ENCODE data around the gene RAB43. TPM values are rescaled to one million over a fixed set of nuclear protein-coding genes. Genes with fewer than 3 reads are reported as not detected.

RAB43 gene
- total RNA-seq, 1 donor from 2014 or later: 8.6 TPM

DNA sequence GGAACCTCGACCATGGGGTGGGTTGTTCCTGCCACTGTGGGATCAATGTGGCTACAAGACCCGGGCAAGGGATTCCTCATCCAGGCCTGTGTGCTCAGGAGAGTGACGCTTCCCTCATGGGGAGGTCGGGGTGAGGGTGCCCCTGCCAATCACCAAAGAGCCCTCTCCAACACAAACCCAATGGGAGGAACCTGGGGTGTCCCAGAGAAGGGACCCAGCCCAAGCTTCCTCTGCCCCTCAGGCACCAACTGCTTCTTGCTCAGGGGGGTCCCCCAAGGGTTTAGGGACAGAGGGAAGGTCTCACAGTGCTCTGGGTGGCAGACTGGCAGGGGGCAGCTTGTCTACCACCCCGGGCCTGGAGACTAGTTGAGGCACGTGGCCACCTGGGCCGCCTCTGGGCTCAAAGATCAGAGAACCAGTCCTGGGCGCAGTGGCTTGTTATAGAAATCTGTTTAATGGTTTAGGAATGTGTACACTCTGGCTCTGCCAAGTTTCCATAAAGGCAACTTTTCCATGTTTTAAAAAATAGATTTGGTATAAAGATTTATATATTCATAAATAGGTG, 34.4 kb downstream of the RAB43 start:
- Histone ChIP-seq H3K4me3 (no peak overlapping the region), H3K9me3 (no peaks in the 10 kb centered on the region), H3K4me1 (peaks cover 12% of the 10 kb centered on the region), H3K27me3 (no peaks in the 10 kb centered on the region), H3K27ac (peak overlapping the region; percentile 89), H3K36me3 (peaks cover 0 to 2% of the 10 kb centered on the region in 2 donors)
- no peak for DNase-seq (ENCODE audit: extremely low spot score in 2 of 2)
- intact Hi-C loops (cut with DNase I): no loop called here
- peak; percentile 49 to 70 for TF ChIP-seq POLR2AphosphoS5 (IDR thresholded peaks at IDR 0.05; ENCODE audit: insufficient read depth in 1 of 2, low read depth in 1 of 2)
- TF ChIP-seq, protein P1, sequence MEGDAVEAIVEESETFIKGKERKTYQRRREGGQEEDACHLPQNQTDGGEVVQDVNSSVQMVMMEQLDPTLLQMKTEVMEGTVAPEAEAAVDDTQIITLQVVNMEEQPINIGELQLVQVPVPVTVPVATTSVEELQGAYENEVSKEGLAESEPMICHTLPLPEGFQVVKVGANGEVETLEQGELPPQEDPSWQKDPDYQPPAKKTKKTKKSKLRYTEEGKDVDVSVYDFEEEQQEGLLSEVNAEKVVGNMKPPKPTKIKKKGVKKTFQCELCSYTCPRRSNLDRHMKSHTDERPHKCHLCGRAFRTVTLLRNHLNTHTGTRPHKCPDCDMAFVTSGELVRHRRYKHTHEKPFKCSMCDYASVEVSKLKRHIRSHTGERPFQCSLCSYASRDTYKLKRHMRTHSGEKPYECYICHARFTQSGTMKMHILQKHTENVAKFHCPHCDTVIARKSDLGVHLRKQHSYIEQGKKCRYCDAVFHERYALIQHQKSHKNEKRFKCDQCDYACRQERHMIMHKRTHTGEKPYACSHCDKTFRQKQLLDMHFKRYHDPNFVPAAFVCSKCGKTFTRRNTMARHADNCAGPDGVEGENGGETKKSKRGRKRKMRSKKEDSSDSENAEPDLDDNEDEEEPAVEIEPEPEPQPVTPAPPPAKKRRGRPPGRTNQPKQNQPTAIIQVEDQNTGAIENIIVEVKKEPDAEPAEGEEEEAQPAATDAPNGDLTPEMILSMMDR (IDR thresholded peaks at IDR 0.05): no peak

DNA sequence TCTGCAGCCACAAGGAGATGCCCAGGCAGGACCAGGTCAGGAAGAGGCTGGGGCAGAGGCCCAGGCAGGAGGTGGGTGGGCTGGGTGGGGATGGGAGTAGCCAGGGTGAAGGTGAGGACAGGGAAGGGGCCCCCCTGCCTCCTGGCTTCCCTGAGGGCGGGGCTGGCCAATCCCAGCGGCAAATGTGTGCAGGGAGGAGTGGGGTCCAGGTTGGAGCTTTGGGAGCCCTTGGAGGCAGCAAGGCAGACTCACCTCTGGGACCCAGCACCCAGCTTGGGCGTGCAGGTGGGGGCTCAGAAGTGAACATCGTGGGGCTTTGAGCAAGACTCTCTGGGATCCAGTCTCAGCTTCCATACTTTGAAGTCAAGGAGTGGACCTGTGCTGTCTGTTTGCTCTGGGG, 35.8 kb downstream of the RAB43 start:
- no peak overlapping the region for H3K4me3 ChIP-seq
- TF ChIP-seq POLR2AphosphoS5 (IDR thresholded peaks at IDR 0.05; ENCODE audit: insufficient read depth in 1 of 2, low read depth in 1 of 2) (no peak), POLR2A (IDR thresholded peaks at IDR 0.05) (no peak)
- TF ChIP-seq, protein P1 (IDR thresholded peaks at IDR 0.05): no peak
- H3K27me3 ChIP-seq: no peaks in the 10 kb centered on the region
- intact Hi-C loops (cut with DNase I): no loop called here
- no peak overlapping the region for H3K27ac ChIP-seq
- H3K36me3 ChIP-seq: no peaks in the 10 kb centered on the region
- no peaks in the 10 kb centered on the region for H3K9me3 ChIP-seq
- H3K4me1 ChIP-seq: peaks cover 12% of the 10 kb centered on the region
- DNase-seq (ENCODE audit: extremely low spot score in 2 of 2): no peak

DNA sequence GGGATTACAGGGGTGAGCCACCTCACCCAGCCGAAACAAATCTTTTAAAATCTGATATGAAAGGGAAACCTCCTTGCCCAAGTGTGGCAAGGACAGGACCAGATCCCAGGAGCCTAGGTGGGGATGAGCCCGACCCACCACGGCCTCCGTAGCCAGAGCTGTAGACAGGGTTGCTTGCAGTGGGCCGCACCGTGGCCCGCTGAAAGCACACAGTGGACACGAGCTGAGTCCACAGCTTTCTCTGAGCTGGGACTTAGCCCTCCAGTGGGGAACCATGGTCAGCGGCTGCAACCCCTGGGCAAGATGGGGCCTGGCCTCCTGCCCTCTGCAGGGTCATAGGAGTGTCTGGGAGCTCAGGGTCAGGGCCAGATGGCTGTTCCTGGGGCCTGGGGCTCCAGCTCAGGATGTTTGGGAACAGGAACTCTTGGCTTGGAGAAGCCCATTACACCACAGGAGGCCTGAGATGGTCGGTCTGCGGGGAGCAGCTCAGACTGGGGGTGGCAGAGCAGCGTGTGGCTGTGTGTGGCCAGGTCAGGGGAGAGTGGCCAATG, 36.4 kb downstream of the RAB43 start:
- no peak for TF ChIP-seq POLR2AphosphoS5 (IDR thresholded peaks at IDR 0.05; ENCODE audit: insufficient read depth in 1 of 2, low read depth in 1 of 2)
- TF ChIP-seq, protein P1 (IDR thresholded peaks at IDR 0.05): no peak
- TF ChIP-seq POLR2A (IDR thresholded peaks at IDR 0.05): no peak
- intact Hi-C loops (cut with DNase I): no loop called here
- no peaks in the 10 kb centered on the region for H3K9me3 ChIP-seq
- peaks cover 12% of the 10 kb centered on the region for H3K4me1 ChIP-seq
- no peak for DNase-seq (ENCODE audit: extremely low spot score in 2 of 2)
- H3K27me3 ChIP-seq: no peaks in the 10 kb centered on the region
- no peak overlapping the region for H3K27ac ChIP-seq
- H3K36me3 ChIP-seq: no peaks in the 10 kb centered on the region
- no peak overlapping the region for H3K4me3 ChIP-seq

DNA sequence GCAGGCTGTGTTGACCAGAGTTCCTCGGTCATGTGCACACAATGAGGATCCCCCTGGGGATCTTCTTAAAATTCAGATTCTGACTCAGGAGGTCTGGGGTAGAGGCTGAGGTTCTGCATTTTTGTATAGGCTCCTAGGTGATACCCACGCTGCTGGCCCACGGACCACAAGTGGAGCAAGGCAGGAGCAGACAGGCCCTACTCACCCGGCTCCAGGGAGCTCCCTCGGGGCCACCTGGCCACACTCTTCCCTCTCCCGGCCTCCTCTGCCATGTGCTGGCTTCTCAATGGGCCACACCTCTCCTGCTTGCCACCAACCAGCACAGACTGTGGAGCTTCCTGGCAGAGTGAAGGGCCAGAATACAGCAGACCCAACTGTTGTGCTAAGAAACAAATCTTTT, 37.1 kb downstream of the RAB43 start:
- Histone ChIP-seq H3K4me3 (no peak overlapping the region), H3K9me3 (no peaks in the 10 kb centered on the region), H3K27me3 (no peaks in the 10 kb centered on the region), H3K4me1 (peaks cover 12% of the 10 kb centered on the region), H3K36me3 (no peaks in the 10 kb centered on the region), H3K27ac (no peak overlapping the region)
- TF ChIP-seq POLR2AphosphoS5 (IDR thresholded peaks at IDR 0.05; ENCODE audit: insufficient read depth in 1 of 2, low read depth in 1 of 2): no peak
- TF ChIP-seq, protein P1 (IDR thresholded peaks at IDR 0.05): no peak
- no peak for TF ChIP-seq POLR2A (IDR thresholded peaks at IDR 0.05)
- DNase-seq (ENCODE audit: extremely low spot score in 2 of 2): no peak
- intact Hi-C loops (cut with DNase I): no loop called here

GRCh38 chr3:129082026-129082425, 39.6 kb downstream of the RAB43 start:
- Histone ChIP-seq H3K4me3 (no peak overlapping the region), H3K9me3 (no peaks in the 10 kb centered on the region), H3K27me3 (no peaks in the 10 kb centered on the region), H3K4me1 (peaks cover 7% of the 10 kb centered on the region), H3K27ac (no peak overlapping the region), H3K36me3 (no peaks in the 10 kb centered on the region)
- DNase-seq (ENCODE audit: extremely low spot score in 2 of 2): no peak
- intact Hi-C loops (cut with DNase I): no loop called here
- TF ChIP-seq POLR2A (IDR thresholded peaks at IDR 0.05): no peak
- TF ChIP-seq, protein P1 (IDR thresholded peaks at IDR 0.05): no peak
- TF ChIP-seq POLR2AphosphoS5 (IDR thresholded peaks at IDR 0.05; ENCODE audit: insufficient read depth in 1 of 2, low read depth in 1 of 2): no peak

Measured in vagina (tissue), 2 donors.